Caco-2 (cell line): ENCODE results near the gene RHEX. TPM values are rescaled to one million over a fixed set of nuclear protein-coding genes. Genes with fewer than 3 reads are reported as not detected.

ENCODE experiments used
- BruUV-seq: library from RNA; stranded (reverse); fragments of 400-500 nt; replicated peaks from 2 replicates; lab custom pipeline; 2021; lab: Mats Ljungman, UMichigan
- CTCF ChIA-PET: fragments of 300-600 bp; sonication (Branson Sonifier 250); formaldehyde crosslinking; loops from one replicate; lab custom pipeline; 2022; ENCODE audit warnings: antibody characterized with exemption; lab: Charles Lee
- POLR2A ChIA-PET: fragments of 300-600 bp; sonication (Branson Sonifier 250); formaldehyde crosslinking; loops from one replicate; lab custom pipeline; 2022; ENCODE audit warnings: antibody characterized with exemption; lab: Charles Lee
- DNase-seq, 2 experiments: peaks; one replicate each; pipeline versions ENCODE4 v3.0.0 to v3.0.0-alpha.2; 2020 to 2022
- H3K27me3 ChIP-seq: replicated peaks from 2 replicates; pipeline ENCODE4 v1.6.0; 2011; ENCODE audit warnings: low read length; ENCODE audit not compliant: control insufficient read depth, insufficient read depth
- H3K36me3 ChIP-seq: 2 replicates; pipeline ENCODE4 v1.5.1; 2011; ENCODE audit warnings: low read length; ENCODE audit not compliant: control insufficient read depth, insufficient read depth
- H3K4me1 ChIP-seq: fragments of 250-450 bp; sonication (Bioruptor Pico); 2 replicates; pipeline ENCODE4 v1.5.1; 2020; ENCODE audit warnings: mild to moderate bottlenecking
- H3K4me3 ChIP-seq: 2 replicates; pipeline ENCODE4 v1.5.1; 2011; ENCODE audit warnings: low read depth, mild to moderate bottlenecking, control low read depth, low read length
- H3K9me3 ChIP-seq: fragments of 250-450 bp; sonication (Bioruptor Pico); 2 replicates; pipeline ENCODE4 v1.5.1; 2020; ENCODE audit warnings: mild to moderate bottlenecking, moderate library complexity
- H3K27ac Mint-ChIP-seq: one replicate; pipeline ENCODE4 v1.8.0; 2022; ENCODE audit warnings: mixed read lengths; ENCODE audit not compliant: unreplicated experiment
- H3K27me3 Mint-ChIP-seq: one replicate; pipeline ENCODE4 v1.8.0; 2022; ENCODE audit warnings: mixed read lengths; ENCODE audit not compliant: insufficient read depth, unreplicated experiment
- H3K36me3 Mint-ChIP-seq: one replicate; pipeline ENCODE4 v1.8.0; 2022; ENCODE audit warnings: mild to moderate bottlenecking, mixed read lengths; ENCODE audit not compliant: insufficient read depth, unreplicated experiment
- H3K4me1 Mint-ChIP-seq: one replicate; pipeline ENCODE4 v1.8.0; 2022; ENCODE audit warnings: low read depth, mixed read lengths; ENCODE audit not compliant: unreplicated experiment
- H3K4me3 Mint-ChIP-seq: one replicate; pipeline ENCODE4 v1.8.0; 2022; ENCODE audit warnings: mild to moderate bottlenecking, moderate library complexity, mixed read lengths; ENCODE audit not compliant: unreplicated experiment
- H3K9me3 Mint-ChIP-seq: one replicate; pipeline ENCODE4 v1.8.0; 2022; ENCODE audit warnings: mixed read lengths; ENCODE audit not compliant: unreplicated experiment
- CTCF ChIP-seq, 2 experiments: fragments of 200-600 bp in 1 of 2; IDR thresholded peaks; 1 replicate in 1 of 2; 2 replicates in 1 of 2; pipeline versions ENCODE4 v1.5.1 to v1.8.0; 2011 to 2022; ENCODE audit warnings: antibody characterized with exemption in 1 of 2, control low read depth in 1 of 2, inconsistent platforms in 1 of 2, low read depth in 1 of 2, low read length in 1 of 2, mild to moderate bottlenecking in 1 of 2, moderate library complexity in 1 of 2; ENCODE audit not compliant: insufficient read depth in 1 of 2, severe bottlenecking in 1 of 2, unreplicated experiment in 1 of 2
- intact Hi-C: fragments of 100-400 bp; cut with micrococcal nuclease; formaldehyde crosslinking; loops from one replicate; pipeline ENCODE4 v1.10.0; 2022; ENCODE audit not compliant: unreplicated experiment
- total RNA-seq: library from RNA; stranded (reverse); gene quantifications from 2 replicates; pipeline ENCODE4 v1.2.3, GENCODE V29; 2022

The RHEX gene
- total RNA-seq, 1 experiment from 2014 or later: not detected

- Mint-ChIP-seq H3K27me3 (peaks cover 7% of the 10 kb centered on the region), H3K9me3 (no peaks in the 10 kb centered on the region), H3K27ac (no peak overlapping the region), H3K36me3 (no peaks in the 10 kb centered on the region), H3K4me3 (no peak overlapping the region), H3K4me1 (no peaks in the 10 kb centered on the region)
- H3K9me3 ChIP-seq: no peaks in the 10 kb centered on the region
- no TSS peak for BruUV-seq
- H3K27me3 ChIP-seq: no peaks in the 10 kb centered on the region
- ChIA-PET CTCF (no interaction called here), POLR2A (no interaction called here)
- intact Hi-C loops: no loop called here
- no peak overlapping the region for H3K4me3 ChIP-seq
- no peak for DNase-seq
- TF ChIP-seq CTCF (IDR thresholded peaks at IDR 0.05; ENCODE audit: insufficient read depth in 1 of 2, low read depth in 1 of 2, low read length in 1 of 2, severe bottlenecking in 1 of 2, unreplicated experiment in 1 of 2): no peak
- no peaks in the 10 kb centered on the region for H3K36me3 ChIP-seq
- no peaks in the 10 kb centered on the region for H3K4me1 ChIP-seq
Observed at GRCh38 chr1:206110820-206111219, 57.8 kb downstream of the RHEX start.

- H3K4me1 Mint-ChIP-seq: no peaks in the 10 kb centered on the region
- CTCF ChIA-PET: no interaction called here
- DNase-seq: no peak
- TF ChIP-seq CTCF (IDR thresholded peaks at IDR 0.05; ENCODE audit: insufficient read depth in 1 of 2, low read depth in 1 of 2, low read length in 1 of 2, severe bottlenecking in 1 of 2, unreplicated experiment in 1 of 2): no peak
- no peaks in the 10 kb centered on the region for H3K4me1 ChIP-seq
- H3K4me3 Mint-ChIP-seq: no peak overlapping the region
- BruUV-seq: no TSS peak
- H3K4me3 ChIP-seq: no peak overlapping the region
- H3K9me3 ChIP-seq: no peaks in the 10 kb centered on the region
- no peak overlapping the region for H3K27ac Mint-ChIP-seq
- H3K36me3 Mint-ChIP-seq: no peaks in the 10 kb centered on the region
- POLR2A ChIA-PET: no interaction called here
- H3K27me3 ChIP-seq: no peaks in the 10 kb centered on the region
- no peaks in the 10 kb centered on the region for H3K36me3 ChIP-seq
- H3K9me3 Mint-ChIP-seq: no peaks in the 10 kb centered on the region
- intact Hi-C loops: no loop called here
- H3K27me3 Mint-ChIP-seq: peaks cover 7% of the 10 kb centered on the region
Observed at GRCh38 chr1:206111271-206111927, 58.4 kb downstream of the RHEX start.

- H3K9me3 ChIP-seq: no peaks in the 10 kb centered on the region
- Mint-ChIP-seq H3K4me1 (peaks cover 11% of the 10 kb centered on the region), H3K27me3 (peaks cover 11% of the 10 kb centered on the region), H3K4me3 (no peak overlapping the region), H3K9me3 (no peaks in the 10 kb centered on the region), H3K27ac (no peak overlapping the region), H3K36me3 (no peaks in the 10 kb centered on the region)
- BruUV-seq: no TSS peak
- intact Hi-C loops: no loop called here
- no peaks in the 10 kb centered on the region for H3K4me1 ChIP-seq
- DNase-seq: no peak
- H3K27me3 ChIP-seq: no peaks in the 10 kb centered on the region
- ChIA-PET CTCF (interaction anchor here (1.0 kb wide), 1 partner anchor 84 kb away, joined by 5 read pairs; no protein-coding TSS in a partner anchor), POLR2A (no interaction called here)
- TF ChIP-seq CTCF (IDR thresholded peaks at IDR 0.05; ENCODE audit: insufficient read depth in 1 of 2, low read depth in 1 of 2, low read length in 1 of 2, severe bottlenecking in 1 of 2, unreplicated experiment in 1 of 2): no peak
- no peak overlapping the region for H3K4me3 ChIP-seq
- no peaks in the 10 kb centered on the region for H3K36me3 ChIP-seq
Observed at GRCh38 chr1:206112600-206113301, 59.8 kb downstream of the RHEX start.
